Activated T-helper 17 cell treated with anti-CD3 and anti-CD28 coated beads, Interleukin-2, amount 50 U/mL, for 72 hours (primary cell): Measurements from ENCODE around the gene RBM33. TPM values are rescaled to one million over a fixed set of nuclear protein-coding genes. Genes with fewer than 3 reads are reported as not detected.

Source experiments
- ATAC-seq: fragments of 150-1000 bp; cut with Tn5 transposase; replicated peaks from 2 replicates; pipeline ENCODE4 v1.10.0; 2021; ENCODE audit warnings: mild to moderate bottlenecking, moderate library complexity
- H3K27ac Mint-ChIP-seq: one replicate; pipeline ENCODE4 v1.8.0; 2022; ENCODE audit warnings: mixed read lengths
- H3K27me3 Mint-ChIP-seq: one replicate; pipeline ENCODE4 v1.8.0; 2022; ENCODE audit warnings: mixed read lengths
- H3K36me3 Mint-ChIP-seq: one replicate; pipeline ENCODE4 v1.8.0; 2022; ENCODE audit warnings: low read depth, mild to moderate bottlenecking, mixed read lengths
- H3K4me1 Mint-ChIP-seq: one replicate; pipeline ENCODE4 v1.8.0; 2022; ENCODE audit warnings: mixed read lengths
- H3K4me3 Mint-ChIP-seq: one replicate; pipeline ENCODE4 v1.8.0; 2022; ENCODE audit warnings: mild to moderate bottlenecking, mixed read lengths
- H3K9me3 Mint-ChIP-seq: one replicate; pipeline ENCODE4 v1.8.0; 2022; ENCODE audit warnings: mixed read lengths
- total RNA-seq, 2 donors: library from RNA; stranded (reverse); gene quantifications; one replicate each; pipeline ENCODE4 v1.2.3, GENCODE V29; 2022

The RBM33 gene
- total RNA-seq, 2 donors from 2014 or later, result 79.6 to 114 TPM

DNA sequence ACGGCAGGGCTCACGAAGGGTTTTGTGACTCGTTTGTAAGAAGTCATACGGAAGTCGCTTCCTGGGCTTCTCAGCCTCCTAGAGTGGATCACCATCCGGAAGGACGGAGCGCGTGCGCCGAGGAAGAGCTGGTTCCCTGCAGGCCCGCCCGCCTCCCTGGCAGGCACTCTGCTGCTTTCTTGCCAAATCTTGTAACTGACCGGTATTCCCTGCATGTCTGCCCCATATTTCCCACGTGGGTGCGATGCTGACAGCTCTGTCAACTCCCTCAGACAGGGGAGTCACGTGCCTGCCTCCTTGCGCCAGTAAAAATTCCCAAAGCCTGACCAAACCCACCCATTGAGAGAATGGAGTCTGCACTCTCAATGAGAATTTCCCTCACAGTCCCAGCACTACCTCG lies 155.1 kb downstream of the RBM33 start:
- no peak for ATAC-seq
- H3K9me3 Mint-ChIP-seq, result no peaks in the 10 kb centered on the region
- H3K27me3 Mint-ChIP-seq, result peaks cover 33% of the 10 kb centered on the region
- no peaks in the 10 kb centered on the region for H3K36me3 Mint-ChIP-seq
- no peaks in the 10 kb centered on the region for H3K4me1 Mint-ChIP-seq
- H3K4me3 Mint-ChIP-seq, result no peak overlapping the region
- H3K27ac Mint-ChIP-seq, result no peak overlapping the region

DNA sequence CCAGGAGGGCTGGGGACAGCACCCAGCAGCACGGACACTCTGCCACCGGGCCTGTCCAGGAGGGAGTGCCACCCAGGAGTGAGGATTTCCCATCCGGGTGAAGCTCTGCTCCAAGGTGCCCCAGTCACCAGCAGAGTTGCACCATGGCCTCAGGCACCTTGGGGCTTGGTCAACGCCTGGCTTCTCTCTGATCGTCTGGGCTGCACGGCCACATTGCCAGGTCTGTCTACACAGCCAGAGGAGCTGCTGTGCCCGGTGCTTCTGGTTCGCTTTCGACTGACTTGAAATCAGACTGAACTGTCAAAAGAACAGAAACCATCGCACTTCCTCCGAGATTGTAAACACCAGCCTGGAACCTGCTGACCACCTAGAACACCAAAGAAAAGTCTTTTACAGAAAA lies 155.8 kb downstream of the RBM33 start:
- H3K27me3 Mint-ChIP-seq, result peaks cover 33% of the 10 kb centered on the region
- H3K36me3 Mint-ChIP-seq, result no peaks in the 10 kb centered on the region
- no peaks in the 10 kb centered on the region for H3K4me1 Mint-ChIP-seq
- no peaks in the 10 kb centered on the region for H3K9me3 Mint-ChIP-seq
- H3K4me3 Mint-ChIP-seq, result no peak overlapping the region
- H3K27ac Mint-ChIP-seq, result no peak overlapping the region
- no peak for ATAC-seq

DNA sequence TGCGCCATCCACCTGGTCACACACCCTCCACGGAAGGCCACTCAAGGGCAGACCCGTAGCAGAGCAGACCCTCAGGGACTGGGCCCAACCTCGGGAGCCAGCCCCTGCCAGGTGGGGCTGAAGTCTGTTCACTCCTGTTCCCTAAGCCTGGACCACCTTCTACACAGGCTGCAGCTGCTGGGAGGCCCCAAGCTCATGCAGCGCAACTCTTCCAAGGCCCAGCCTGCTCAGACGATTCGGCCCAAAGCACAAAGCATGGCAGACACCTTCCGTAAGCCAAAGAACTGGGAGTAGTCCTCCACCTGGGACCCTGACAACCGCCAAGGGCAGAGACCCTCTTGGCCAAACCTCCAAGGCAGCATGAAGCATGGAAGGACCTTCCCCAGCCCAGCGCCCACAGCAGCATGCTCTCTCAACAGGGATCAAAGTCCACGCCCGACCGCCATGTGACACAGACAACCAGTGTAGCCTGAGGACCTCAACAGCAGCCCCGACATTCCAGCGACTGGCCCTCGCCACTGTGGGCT lies 156.3 kb downstream of the RBM33 start:
- H3K36me3 Mint-ChIP-seq, result no peaks in the 10 kb centered on the region
- no peak for ATAC-seq
- H3K4me3 Mint-ChIP-seq, result no peak overlapping the region
- H3K9me3 Mint-ChIP-seq, result no peaks in the 10 kb centered on the region
- H3K27me3 Mint-ChIP-seq, result peaks cover 33% of the 10 kb centered on the region
- H3K27ac Mint-ChIP-seq, result no peak overlapping the region
- H3K4me1 Mint-ChIP-seq, result no peaks in the 10 kb centered on the region

DNA sequence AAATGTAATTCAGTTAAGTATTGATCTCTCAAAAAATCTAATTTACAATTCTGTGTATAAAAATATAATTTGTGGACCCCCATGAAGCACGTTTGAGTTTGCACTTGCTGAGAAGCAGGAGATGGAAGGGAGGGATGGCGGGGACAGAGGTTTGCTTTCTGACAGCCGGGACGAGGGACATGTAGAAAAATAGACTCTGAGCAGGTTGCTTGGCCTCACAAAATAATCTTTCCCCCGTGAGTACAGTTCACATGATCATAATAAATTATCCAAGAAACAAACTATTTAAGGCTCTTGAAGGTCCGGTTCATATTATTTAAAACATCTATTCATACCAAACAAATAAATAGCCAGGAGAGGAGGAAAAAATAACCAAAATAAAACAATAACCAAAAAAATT lies 157.8 kb downstream of the RBM33 start:
- Mint-ChIP-seq H3K4me1 (no peaks in the 10 kb centered on the region), H3K27ac (no peak overlapping the region), H3K9me3 (no peaks in the 10 kb centered on the region), H3K36me3 (no peaks in the 10 kb centered on the region), H3K27me3 (peaks cover 41% of the 10 kb centered on the region), H3K4me3 (no peak overlapping the region)
- ATAC-seq, result no peak

DNA sequence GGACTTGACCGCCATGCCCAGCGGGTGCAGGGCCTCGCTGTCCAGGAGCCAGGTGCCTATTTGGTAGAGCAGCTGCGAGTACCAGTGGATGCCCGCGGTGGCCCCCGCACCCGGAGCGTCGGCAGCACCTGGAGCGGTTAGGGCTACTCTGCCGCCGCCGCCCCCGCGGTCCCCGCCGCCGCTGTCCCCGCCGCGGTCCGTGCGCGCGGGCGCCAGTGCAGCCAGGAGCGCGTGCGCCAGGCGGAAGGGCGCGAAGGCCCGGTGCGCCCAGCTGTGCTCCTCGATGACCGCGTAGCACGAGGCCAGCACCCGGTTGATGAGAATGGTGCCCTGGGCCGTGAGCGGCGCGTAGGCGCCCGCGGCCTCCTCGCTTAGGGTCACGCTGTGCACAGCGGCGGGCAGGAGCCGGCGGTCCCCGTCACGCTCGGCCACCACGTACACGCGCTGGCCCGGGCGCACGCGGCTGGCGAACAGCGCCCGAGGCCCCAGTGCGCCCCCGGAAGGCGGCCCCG lies 158.5 kb downstream of the RBM33 start:
- H3K27me3 Mint-ChIP-seq, result peaks cover 47% of the 10 kb centered on the region
- no peaks in the 10 kb centered on the region for H3K4me1 Mint-ChIP-seq
- no peaks in the 10 kb centered on the region for H3K9me3 Mint-ChIP-seq
- no peak overlapping the region for H3K27ac Mint-ChIP-seq
- no peaks in the 10 kb centered on the region for H3K36me3 Mint-ChIP-seq
- H3K4me3 Mint-ChIP-seq, result peak overlapping the region; percentile 59
- ATAC-seq, result no peak

DNA sequence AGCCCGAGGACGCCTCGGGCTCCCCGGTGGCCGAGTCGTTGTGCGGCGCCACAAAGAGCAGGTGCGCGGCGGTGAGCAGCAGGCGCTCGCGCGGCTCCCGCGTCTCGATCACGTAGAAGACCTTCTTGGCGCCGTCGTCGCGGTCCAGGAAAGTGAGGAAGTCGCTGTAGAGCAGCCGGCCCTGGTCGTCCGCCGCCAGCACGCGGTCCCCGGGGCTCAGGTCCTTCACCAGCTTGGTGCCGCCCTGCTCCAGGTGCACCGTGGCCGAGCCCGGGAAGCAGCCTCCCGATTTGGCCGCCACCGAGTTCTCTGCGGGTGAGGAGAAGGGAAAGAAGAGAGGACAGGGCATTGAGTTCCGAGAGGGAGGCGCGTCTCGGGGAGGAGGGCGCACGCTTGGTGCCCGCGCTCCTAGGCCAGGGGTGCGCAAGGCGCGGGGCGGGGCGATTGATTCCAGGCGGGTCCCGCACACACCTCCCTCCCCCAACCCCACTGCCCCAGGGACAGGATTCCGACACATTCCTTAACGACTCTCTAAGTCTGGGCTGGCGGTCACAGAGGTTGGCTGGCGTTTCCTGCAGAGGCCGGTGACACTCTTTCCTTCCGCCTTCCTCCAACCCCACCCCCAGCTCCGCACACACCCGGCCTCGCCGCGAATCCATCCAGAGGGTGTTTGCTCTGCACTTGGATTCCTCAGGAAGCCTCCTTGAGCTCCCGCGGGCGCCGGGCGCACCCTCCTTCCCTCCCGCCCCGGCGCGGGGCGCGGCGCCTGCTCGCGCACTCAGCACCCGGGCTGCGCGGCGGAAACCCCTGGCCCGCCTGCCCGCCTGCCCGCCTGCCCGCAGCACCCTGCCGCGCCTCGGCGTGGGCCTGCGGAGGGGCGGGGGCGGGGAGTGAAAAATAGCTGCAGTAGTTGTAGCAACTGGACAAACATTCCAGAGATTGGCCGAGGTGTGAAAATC lies 159.2 kb downstream of the RBM33 start:
- ATAC-seq, result no peak
- H3K27ac Mint-ChIP-seq, result no peak overlapping the region

DNA sequence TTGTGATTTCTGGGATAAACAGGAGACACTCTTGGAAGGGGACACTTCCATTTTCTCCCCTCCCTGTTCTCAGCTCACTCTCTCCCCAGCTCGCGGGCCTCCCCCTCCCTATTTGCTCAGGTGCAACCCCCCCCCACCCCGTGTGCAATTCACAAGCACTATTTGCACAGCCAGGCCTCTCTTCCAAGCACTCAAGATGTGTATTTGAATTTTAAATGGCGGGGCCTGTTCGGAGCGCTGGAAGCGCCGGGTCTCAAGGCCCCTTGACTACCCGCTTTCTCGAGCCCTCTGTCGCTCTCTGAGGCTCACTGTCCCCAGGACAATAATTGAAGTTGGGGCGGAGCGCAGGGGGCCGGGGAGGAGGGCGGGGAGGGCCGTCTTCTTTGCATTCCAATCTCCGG lies 160.0 kb downstream of the RBM33 start:
- peaks cover 45% of the 10 kb centered on the region for H3K27me3 Mint-ChIP-seq
- H3K4me3 Mint-ChIP-seq, result peak overlapping the region; percentile 59
- ATAC-seq, result no peak

More for the DNA sequence above, 159.2 kb downstream of the RBM33 start:
- peaks cover 43% of the 10 kb centered on the region for H3K27me3 Mint-ChIP-seq
- peak overlapping the region; percentile 59 for H3K4me3 Mint-ChIP-seq
- H3K9me3 Mint-ChIP-seq, result no peaks in the 10 kb centered on the region
- H3K4me1 Mint-ChIP-seq, result no peaks in the 10 kb centered on the region
- H3K36me3 Mint-ChIP-seq, result no peaks in the 10 kb centered on the region

DNA sequence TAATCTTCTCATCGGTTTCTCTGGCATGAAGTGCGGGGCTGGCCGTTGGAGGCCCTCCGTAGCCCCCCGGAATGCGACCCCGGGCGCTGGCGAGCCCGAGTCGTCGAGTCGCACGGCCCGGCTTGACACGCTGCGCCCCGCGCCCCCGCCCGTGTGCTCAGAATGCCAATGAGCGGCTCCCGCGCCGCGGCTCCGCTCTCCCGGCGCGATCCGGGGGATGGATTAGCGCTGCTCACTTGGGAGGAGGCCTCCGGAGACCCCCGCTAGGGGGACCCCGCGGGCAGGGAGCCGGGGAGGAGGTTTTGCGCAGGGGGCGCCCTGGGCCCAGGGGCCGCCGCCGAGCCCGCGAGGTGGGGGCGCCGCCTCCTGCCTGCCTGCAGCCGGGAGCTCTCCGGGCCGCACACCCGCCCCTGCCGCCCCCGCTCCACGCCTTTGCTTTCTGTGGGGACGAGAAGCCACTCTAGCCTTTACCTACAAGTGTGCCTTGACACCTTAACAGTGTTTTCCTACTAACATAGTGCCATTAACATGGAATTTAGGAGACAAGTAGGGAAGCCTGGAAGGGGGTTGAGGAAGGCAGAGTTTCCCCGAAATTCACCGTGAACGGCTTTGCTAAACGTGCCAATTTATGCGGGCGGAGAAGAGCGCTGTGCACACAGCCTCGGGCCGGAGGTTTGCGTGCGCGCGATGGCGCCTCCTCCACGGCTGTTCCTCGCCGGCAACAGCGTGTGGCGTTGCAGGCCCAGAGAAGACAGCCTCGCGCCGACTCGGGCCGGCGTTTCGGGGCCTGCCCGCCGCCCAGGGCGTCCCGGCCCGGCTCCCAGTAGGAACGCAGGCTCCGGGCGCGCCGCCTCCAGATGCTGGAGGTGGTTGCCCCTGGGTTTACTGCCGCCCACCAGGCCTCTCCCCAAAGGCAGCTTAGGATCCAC lies 160.7 kb downstream of the RBM33 start:
- peaks cover 38% of the 10 kb centered on the region for H3K27me3 Mint-ChIP-seq
- no peaks in the 10 kb centered on the region for H3K9me3 Mint-ChIP-seq
- ATAC-seq, result no peak
- H3K4me3 Mint-ChIP-seq, result peak overlapping the region; percentile 59
- no peak overlapping the region for H3K27ac Mint-ChIP-seq
- H3K36me3 Mint-ChIP-seq, result no peaks in the 10 kb centered on the region
- H3K4me1 Mint-ChIP-seq, result no peaks in the 10 kb centered on the region

More for the DNA sequence above, 160.0 kb downstream of the RBM33 start:
- Mint-ChIP-seq H3K4me1 (no peaks in the 10 kb centered on the region), H3K36me3 (no peaks in the 10 kb centered on the region), H3K27ac (no peak overlapping the region), H3K9me3 (no peaks in the 10 kb centered on the region)

DNA sequence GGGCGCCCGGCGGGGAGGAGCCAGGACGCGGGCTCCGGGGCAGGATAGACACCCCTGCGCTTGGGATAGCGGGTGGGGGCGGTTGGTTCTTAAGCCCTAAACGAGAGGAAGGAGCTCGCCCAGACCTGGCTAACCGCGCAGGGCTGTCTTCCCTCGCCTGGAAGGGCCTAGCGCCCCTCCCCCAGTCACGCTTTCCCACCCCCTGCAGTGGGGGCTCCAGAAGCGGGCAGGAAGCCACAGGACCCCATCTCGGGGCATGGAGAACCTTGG lies 161.3 kb downstream of the RBM33 start:
- no peak overlapping the region for H3K27ac Mint-ChIP-seq
- H3K27me3 Mint-ChIP-seq, result peaks cover 36% of the 10 kb centered on the region
- H3K4me3 Mint-ChIP-seq, result no peak overlapping the region
- ATAC-seq, result no peak
- H3K9me3 Mint-ChIP-seq, result no peaks in the 10 kb centered on the region
- no peaks in the 10 kb centered on the region for H3K36me3 Mint-ChIP-seq
- H3K4me1 Mint-ChIP-seq, result no peaks in the 10 kb centered on the region

DNA sequence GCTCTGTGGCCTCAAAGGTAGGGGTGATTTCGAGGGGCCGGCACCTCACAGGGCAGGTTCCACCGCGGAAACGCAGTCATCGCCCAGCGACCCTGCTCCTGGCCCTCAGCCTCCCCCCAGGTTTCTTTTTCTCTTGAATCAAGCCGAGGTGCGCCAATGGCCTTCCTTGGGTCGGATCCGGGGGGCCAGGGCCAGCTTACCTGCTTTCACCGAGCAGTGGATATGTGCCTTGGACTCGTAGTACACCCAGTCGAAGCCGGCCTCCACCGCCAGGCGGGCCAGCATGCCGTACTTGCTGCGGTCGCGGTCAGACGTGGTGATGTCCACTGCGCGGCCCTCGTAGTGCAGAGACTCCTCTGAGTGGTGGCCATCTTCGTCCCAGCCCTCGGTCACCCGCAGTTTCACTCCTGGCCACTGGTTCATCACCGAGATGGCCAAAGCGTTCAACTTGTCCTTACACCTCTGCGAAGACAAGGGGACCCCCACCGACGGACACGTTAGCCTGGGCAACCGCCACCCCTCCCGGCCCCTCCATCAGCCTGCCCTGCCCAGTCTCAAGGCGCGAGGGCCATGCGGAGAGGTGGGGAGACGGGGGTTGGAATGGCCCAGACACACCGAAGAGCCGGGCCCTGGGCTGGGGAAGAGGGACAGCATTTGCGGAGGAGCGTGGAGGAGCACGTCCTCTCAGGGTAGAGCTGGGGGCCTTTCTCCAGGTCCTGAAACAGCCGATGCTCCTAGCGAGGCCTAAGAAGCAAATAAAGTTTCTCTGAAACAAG lies 161.8 kb downstream of the RBM33 start:
- no peaks in the 10 kb centered on the region for H3K4me1 Mint-ChIP-seq
- ATAC-seq, result no peak
- H3K4me3 Mint-ChIP-seq, result peak overlapping the region; percentile 7
- no peaks in the 10 kb centered on the region for H3K36me3 Mint-ChIP-seq
- peaks cover 36% of the 10 kb centered on the region for H3K27me3 Mint-ChIP-seq
- H3K27ac Mint-ChIP-seq, result no peak overlapping the region
- H3K9me3 Mint-ChIP-seq, result no peaks in the 10 kb centered on the region

DNA sequence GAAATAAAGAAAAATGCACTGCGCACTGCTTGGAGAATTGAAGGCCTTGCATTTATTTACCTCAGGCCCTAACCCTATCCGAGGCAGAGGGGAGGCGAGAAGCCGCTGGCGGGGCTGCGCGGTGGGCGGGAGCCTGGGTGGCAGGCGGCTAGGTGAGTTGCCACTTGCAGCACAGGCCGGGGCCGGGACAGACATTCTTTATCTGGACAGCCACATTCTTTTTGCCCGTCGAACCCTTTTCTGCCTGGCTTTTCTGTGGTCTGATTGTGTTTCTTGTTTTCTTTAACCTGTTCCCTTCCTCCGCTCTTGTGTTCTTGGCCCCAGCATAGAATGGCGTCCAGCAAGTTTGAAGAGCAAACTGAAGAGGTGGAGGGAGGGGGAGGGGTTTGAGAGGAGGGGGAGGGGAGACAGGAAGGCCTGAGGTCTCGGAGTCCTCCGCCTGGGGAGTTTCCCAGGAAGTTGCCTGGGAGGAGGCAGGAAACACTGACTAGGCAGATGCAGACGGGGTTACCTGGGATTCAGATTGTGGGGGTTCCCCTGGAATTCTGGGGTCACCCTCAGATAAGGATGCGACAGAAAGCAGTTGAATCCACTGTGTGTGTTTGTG lies 162.7 kb downstream of the RBM33 start:
- no peaks in the 10 kb centered on the region for H3K9me3 Mint-ChIP-seq
- peaks cover 6% of the 10 kb centered on the region for H3K4me1 Mint-ChIP-seq
- H3K36me3 Mint-ChIP-seq, result no peaks in the 10 kb centered on the region
- H3K27ac Mint-ChIP-seq, result no peak overlapping the region
- peaks cover 43% of the 10 kb centered on the region for H3K27me3 Mint-ChIP-seq
- ATAC-seq, result no peak
- no peak overlapping the region for H3K4me3 Mint-ChIP-seq

DNA sequence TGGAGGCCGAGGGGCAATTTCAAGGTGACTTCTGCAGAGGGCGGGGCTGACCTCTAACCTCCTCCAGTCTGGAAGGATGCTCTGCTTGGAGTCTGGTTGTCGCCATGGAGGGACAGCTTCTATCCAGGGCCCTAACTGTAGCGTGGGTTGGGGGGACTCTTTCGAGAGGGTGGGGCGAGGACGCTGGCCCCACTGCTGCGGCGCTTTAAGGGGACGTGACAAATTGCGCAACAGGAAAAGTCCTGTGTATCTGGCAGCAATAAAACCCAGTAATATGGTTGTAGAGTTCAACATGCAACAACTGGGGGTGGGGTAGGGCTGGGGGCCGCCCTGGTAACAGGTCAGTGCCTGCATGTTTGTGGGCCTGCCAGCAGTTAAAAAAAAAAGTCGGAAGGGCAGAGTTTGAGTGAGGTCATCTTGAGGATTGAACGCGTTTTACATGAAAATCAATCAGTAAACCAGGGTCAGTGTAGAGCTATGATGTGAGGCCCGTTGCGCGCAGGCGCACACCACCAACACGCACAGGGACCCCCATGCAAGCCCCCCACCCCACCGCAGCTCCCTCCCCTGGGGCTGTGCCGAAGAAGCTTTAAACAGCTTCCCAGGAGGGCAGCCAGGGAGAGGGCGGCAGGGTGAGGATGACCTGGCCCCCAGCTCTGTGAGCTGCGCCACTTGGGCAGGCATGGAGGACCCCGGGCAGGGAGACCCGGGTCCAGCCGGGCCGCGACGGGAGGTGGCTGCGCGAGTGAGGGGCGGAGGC lies 163.5 kb downstream of the RBM33 start:
- Mint-ChIP-seq H3K36me3 (no peaks in the 10 kb centered on the region), H3K27me3 (peaks cover 45% of the 10 kb centered on the region), H3K4me3 (no peak overlapping the region), H3K27ac (no peak overlapping the region), H3K9me3 (no peaks in the 10 kb centered on the region), H3K4me1 (peaks cover 8% of the 10 kb centered on the region)
- ATAC-seq, result no peak
